ENCODE data around the gene CRELD2.
A peak's percentile ranks its signal among the peaks of the same experiment; 100 is the strongest.

CRELD2 gene

DNA sequence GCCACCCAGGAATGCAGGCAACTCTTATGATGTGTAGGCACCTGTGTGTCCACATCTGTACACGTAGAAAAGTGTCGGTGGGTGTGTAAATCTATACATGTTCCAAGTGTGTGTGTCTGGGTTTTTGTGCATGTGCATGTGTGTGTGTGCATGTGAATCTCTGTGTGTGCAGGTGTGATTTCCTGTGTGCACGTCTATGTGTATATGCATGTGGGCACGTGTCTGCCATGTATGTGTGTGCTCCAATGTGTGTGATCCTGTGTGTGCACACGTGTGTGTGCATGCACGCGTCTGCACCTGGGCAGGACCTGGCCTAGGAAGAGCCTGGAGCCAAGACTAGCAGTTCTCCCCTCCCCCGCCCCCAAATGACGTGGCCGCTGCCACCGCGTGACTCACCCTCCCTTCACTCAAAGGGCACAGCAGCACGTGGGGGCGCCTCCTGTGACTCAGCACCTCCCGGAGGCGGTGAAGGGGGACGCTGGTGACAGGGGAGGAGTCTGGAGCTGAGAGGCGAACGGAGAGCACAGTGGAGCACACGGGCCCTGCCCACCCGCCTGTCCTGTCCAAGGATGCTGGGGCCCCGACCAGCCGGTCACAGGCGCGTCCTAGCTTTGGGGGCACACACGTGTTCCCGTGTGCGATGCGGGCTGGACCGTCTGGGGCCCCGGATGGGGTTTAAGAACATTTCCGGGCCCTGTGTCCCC is 52.2 kb downstream of the CRELD2 start (continued):
- TF ChIP-seq, protein P1, sequence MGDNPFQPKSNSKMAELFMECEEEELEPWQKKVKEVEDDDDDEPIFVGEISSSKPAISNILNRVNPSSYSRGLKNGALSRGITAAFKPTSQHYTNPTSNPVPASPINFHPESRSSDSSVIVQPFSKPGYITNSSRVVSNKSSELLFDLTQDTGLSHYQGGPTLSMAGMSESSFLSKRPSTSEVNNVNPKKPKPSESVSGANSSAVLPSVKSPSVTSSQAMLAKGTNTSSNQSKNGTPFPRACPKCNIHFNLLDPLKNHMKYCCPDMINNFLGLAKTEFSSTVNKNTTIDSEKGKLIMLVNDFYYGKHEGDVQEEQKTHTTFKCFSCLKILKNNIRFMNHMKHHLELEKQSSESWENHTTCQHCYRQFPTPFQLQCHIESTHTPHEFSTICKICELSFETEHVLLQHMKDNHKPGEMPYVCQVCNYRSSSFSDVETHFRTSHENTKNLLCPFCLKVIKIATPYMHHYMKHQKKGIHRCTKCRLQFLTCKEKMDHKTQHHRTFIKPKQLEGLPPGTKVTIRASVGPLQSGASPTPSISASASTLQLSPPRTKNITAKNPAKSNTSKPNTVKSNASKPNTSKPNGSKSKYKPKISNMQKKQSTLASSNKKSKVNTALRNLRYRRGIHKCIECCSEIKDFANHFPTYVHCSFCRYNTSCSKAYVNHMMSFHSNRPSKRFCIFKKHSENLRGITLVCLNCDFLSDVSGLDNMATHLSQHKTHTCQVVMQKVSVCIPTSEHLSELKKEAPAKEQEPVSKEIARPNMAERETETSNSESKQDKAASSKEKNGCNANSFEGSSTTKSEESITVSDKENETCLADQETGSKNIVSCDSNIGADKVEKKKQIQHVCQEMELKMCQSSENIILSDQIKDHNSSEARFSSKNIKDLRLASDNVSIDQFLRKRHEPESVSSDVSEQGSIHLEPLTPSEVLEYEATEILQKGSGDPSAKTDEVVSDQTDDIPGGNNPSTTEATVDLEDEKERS (tag by site-specific recombination; IDR thresholded peaks at IDR 0.05) = 0 out of 2 replicates have a peak, but pooled peaks have one; percentile 58
- no peak for TF ChIP-seq ZNF175 (tag by site-specific recombination; IDR thresholded peaks at IDR 0.05)
- TF ChIP-seq, protein P2, sequence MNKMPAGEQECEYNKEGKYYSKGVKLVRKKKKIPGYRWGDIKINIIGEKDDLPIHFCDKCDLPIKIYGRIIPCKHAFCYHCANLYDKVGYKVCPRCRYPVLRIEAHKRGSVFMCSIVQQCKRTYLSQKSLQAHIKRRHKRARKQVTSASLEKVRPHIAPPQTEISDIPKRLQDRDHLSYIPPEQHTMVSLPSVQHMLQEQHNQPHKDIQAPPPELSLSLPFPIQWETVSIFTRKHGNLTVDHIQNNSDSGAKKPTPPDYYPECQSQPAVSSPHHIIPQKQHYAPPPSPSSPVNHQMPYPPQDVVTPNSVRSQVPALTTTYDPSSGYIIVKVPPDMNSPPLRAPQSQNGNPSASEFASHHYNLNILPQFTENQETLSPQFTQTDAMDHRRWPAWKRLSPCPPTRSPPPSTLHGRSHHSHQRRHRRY (tag by site-specific recombination; IDR thresholded peaks at IDR 0.05) = no peak
- no peak for TF ChIP-seq ZNF596 (tag by site-specific recombination; IDR thresholded peaks at IDR 0.05)
- TF ChIP-seq ZNF391 (tag by site-specific recombination; IDR thresholded peaks at IDR 0.05; ENCODE audit: borderline replicate concordance, low read depth) = peak; percentile 97; the same call in 1 of the 2 replicates
- TF ChIP-seq ZNF248 (tag by site-specific recombination; IDR thresholded peaks at IDR 0.05) = no peak
- TF ChIP-seq, protein P3, sequence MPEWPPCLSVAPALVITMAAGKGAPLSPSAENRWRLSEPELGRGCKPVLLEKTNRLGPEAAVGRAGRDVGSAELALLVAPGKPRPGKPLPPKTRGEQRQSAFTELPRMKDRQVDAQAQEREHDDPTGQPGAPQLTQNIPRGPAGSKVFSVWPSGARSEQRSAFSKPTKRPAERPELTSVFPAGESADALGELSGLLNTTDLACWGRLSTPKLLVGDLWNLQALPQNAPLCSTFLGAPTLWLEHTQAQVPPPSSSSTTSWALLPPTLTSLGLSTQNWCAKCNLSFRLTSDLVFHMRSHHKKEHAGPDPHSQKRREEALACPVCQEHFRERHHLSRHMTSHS (tag by site-specific recombination; IDR thresholded peaks at IDR 0.05) = peak; percentile 29; the same call in 1 of the 2 replicates
- TF ChIP-seq YY1 (tag by site-specific recombination; IDR thresholded peaks at IDR 0.05) = no peak
- no peak for TF ChIP-seq ZNF670 (tag by site-specific recombination; IDR thresholded peaks at IDR 0.05; ENCODE audit: low read depth)
- TF ChIP-seq, protein P4, sequence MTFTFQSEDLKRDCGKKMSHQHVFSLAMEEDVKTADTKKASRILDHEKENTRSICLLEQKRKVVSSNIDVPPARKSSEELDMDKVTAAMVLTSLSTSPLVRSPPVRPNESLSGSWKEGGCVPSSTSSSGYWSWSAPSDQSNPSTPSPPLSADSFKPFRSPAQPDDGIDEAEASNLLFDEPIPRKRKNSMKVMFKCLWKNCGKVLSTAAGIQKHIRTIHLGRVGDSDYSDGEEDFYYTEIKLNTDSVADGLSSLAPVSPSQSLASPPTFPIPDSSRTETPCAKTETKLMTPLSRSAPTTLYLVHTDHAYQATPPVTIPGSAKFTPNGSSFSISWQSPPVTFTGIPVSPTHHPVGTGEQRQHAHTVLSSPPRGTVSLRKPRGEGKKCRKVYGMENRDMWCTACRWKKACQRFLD (tag by site-specific recombination; IDR thresholded peaks at IDR 0.05) = no peak
- TF ChIP-seq, protein P5, sequence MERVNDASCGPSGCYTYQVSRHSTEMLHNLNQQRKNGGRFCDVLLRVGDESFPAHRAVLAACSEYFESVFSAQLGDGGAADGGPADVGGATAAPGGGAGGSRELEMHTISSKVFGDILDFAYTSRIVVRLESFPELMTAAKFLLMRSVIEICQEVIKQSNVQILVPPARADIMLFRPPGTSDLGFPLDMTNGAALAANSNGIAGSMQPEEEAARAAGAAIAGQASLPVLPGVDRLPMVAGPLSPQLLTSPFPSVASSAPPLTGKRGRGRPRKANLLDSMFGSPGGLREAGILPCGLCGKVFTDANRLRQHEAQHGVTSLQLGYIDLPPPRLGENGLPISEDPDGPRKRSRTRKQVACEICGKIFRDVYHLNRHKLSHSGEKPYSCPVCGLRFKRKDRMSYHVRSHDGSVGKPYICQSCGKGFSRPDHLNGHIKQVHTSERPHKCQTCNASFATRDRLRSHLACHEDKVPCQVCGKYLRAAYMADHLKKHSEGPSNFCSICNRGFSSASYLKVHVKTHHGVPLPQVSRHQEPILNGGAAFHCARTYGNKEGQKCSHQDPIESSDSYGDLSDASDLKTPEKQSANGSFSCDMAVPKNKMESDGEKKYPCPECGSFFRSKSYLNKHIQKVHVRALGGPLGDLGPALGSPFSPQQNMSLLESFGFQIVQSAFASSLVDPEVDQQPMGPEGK (tag by site-specific recombination; IDR thresholded peaks at IDR 0.05) = peak; percentile 100
- TF ChIP-seq ZBTB8A (tag by site-specific recombination; IDR thresholded peaks at IDR 0.05) = peak; percentile 99
- peak; percentile 97 for TF ChIP-seq ZSCAN30 (tag by site-specific recombination; IDR thresholded peaks at IDR 0.05)
- TF ChIP-seq ZNF292 (tag by site-specific recombination; IDR thresholded peaks at IDR 0.05; ENCODE audit: borderline replicate concordance, low read depth) = no peak
- TF ChIP-seq, protein P6, sequence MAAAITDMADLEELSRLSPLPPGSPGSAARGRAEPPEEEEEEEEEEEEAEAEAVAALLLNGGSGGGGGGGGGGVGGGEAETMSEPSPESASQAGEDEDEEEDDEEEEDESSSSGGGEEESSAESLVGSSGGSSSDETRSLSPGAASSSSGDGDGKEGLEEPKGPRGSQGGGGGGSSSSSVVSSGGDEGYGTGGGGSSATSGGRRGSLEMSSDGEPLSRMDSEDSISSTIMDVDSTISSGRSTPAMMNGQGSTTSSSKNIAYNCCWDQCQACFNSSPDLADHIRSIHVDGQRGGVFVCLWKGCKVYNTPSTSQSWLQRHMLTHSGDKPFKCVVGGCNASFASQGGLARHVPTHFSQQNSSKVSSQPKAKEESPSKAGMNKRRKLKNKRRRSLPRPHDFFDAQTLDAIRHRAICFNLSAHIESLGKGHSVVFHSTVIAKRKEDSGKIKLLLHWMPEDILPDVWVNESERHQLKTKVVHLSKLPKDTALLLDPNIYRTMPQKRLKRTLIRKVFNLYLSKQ (tag by site-specific recombination; IDR thresholded peaks at IDR 0.05; ENCODE audit: borderline replicate concordance) = no peak
- TF ChIP-seq, protein P7, sequence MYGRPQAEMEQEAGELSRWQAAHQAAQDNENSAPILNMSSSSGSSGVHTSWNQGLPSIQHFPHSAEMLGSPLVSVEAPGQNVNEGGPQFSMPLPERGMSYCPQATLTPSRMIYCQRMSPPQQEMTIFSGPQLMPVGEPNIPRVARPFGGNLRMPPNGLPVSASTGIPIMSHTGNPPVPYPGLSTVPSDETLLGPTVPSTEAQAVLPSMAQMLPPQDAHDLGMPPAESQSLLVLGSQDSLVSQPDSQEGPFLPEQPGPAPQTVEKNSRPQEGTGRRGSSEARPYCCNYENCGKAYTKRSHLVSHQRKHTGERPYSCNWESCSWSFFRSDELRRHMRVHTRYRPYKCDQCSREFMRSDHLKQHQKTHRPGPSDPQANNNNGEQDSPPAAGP (tag by site-specific recombination; IDR thresholded peaks at IDR 0.05) = peak; percentile 100
- TF ChIP-seq KLF8 (tag by site-specific recombination; IDR thresholded peaks at IDR 0.05) = peak; percentile 97
- TF ChIP-seq, protein P8, sequence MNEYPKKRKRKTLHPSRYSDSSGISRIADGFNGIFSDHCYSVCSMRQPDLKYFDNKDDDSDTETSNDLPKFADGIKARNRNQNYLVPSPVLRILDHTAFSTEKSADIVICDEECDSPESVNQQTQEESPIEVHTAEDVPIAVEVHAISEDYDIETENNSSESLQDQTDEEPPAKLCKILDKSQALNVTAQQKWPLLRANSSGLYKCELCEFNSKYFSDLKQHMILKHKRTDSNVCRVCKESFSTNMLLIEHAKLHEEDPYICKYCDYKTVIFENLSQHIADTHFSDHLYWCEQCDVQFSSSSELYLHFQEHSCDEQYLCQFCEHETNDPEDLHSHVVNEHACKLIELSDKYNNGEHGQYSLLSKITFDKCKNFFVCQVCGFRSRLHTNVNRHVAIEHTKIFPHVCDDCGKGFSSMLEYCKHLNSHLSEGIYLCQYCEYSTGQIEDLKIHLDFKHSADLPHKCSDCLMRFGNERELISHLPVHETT (tag by site-specific recombination; IDR thresholded peaks at IDR 0.05) = peak; percentile 95
- peak; percentile 85 for TF ChIP-seq FEZF1 (tag by site-specific recombination; IDR thresholded peaks at IDR 0.05)
- peak; percentile 92 for TF ChIP-seq ZBTB20 (tag by site-specific recombination; IDR thresholded peaks at IDR 0.05)
- TF ChIP-seq ZNF624 (tag by site-specific recombination; IDR thresholded peaks at IDR 0.05) = no peak
- no peak for TF ChIP-seq TCF7L2 (IDR thresholded peaks at IDR 0.05; ENCODE audit: borderline replicate concordance, low read depth, low read length)
- TF ChIP-seq ZFP3 (tag by site-specific recombination; IDR thresholded peaks at IDR 0.05; ENCODE audit: low read depth) = no peak
- no peak for TF ChIP-seq ZNF626 (tag by site-specific recombination; IDR thresholded peaks at IDR 0.05)
- no peak for TF ChIP-seq ZNF121 (tag by site-specific recombination; IDR thresholded peaks at IDR 0.05)
- no peak for TF ChIP-seq ZNF529 (tag by site-specific recombination; IDR thresholded peaks at IDR 0.05; ENCODE audit: insufficient replicate concordance)
- TF ChIP-seq ZNF146 (tag by site-specific recombination; IDR thresholded peaks at IDR 0.05) = no peak

Measured in HEK293 (cell line).